Epithelial cell of esophagus (primary cell): Measurements from ENCODE around the gene PLEKHG5.

Source experiments
- DNase-seq: peaks from one replicate; pipeline ENCODE4 v3.0.0; 2010; ENCODE audit warnings: low read depth
- H3K4me3 ChIP-seq: 2 replicates; pipeline ENCODE4 v1.5.1; 2011; ENCODE audit warnings: mild to moderate bottlenecking, low read length, control low read depth
- CTCF ChIP-seq: IDR thresholded peaks from 2 replicates; pipeline ENCODE4 v1.5.1; 2011; ENCODE audit warnings: low read depth, mild to moderate bottlenecking, low read length, control low read depth, inconsistent platforms; ENCODE audit not compliant: insufficient read depth; ENCODE audit errors: missing control alignments

PLEKHG5 gene

DNA sequence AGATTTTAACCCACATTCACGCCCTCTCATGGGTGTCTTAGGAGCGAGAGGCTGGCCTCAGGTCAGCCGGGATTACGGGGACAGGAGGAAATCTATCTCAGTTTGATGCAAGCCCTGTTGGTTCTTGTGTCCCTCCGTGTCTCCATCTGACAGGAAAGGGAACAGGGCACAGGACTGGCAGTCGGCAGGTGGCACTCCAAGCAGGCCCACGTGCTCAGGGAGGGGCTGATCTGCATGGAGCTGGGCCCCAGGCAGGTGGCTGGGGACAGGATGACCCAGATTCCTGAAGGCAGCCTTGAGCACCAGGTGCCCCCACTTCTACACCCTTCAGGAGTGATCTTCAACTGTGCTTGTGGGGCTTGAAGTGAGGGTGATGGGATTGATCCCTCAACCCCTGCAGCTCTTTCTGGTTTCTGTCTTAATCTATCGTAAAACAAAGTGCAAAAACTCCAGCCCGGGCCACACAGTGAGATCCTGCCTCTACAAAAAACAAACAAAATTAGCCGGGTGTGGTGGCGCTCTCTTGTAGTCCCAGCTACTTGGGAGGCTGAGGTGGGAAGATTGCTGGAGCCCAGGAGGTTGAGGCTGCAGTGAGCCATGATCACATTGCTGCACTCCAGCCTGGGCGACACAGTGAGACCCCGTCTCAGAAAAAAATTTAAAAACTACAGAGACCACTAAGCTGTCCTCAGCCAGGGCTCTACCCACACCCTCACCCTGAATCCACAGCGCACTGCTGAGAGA lies 8.3 kb downstream of the PLEKHG5 start:
- no peak overlapping the region for H3K4me3 ChIP-seq
- TF ChIP-seq CTCF, result no peak
- DNase-seq, result no peak

DNA sequence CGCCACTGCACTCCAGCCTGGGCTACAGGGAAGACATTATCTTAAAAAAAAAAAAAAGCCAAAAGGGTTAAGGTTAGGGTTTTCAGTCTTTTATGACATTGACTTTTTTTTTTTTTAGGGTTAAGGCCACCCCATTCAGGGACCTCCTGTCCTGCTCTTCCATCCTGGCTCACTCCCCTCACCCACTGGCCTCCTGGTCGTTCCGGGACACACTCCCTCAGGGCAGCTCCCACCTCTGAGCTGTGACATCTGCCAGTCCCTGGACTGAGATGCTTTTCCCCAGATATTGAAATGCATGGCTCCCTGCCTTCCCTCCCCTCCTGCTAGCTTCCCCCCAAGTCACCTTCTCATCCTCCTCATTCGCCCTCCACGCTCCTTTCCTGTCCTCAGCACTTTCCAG lies 9.6 kb downstream of the PLEKHG5 start:
- TF ChIP-seq CTCF, result no peak
- H3K4me3 ChIP-seq, result no peak overlapping the region
- no peak for DNase-seq

DNA sequence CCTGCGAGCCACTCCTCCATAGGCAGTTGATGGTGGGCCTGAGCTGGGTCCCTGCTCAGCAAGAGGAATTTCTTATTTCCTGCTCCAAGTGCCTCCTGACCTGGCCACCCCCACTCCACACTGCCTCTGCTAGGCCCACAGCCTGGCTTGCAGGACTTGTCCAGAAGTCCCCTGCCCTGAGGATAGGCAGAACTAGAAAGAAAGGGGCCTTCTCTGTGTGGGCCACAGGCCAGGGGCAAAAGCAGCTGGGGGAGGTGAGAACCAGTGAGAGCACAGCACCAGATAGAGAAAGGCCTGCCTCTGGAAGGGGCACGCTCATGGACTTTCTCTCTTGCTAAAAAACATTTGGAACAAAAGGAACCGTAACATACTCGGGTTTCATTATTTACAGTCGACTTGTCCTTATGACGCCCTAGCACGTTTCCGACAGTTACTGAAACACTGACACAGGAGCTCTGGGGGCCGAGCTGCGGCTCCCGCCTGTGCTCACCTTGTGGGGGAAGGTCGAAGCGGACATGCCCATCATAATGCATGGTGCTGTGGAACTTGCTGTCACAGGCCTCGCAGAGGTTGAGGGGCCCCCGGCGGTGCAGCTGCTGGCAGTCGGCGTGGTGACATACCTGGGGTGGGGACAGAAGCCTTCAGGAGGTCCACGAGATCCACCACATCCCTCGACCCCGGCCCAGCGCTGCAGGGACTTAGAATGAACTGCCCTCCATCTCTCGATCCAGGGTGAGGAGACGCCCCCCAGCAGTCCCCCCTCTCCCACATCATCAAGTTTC lies 14.2 kb downstream of the PLEKHG5 start:
- DNase-seq, result no peak
- no peak overlapping the region for H3K4me3 ChIP-seq
- TF ChIP-seq CTCF, result no peak

DNA sequence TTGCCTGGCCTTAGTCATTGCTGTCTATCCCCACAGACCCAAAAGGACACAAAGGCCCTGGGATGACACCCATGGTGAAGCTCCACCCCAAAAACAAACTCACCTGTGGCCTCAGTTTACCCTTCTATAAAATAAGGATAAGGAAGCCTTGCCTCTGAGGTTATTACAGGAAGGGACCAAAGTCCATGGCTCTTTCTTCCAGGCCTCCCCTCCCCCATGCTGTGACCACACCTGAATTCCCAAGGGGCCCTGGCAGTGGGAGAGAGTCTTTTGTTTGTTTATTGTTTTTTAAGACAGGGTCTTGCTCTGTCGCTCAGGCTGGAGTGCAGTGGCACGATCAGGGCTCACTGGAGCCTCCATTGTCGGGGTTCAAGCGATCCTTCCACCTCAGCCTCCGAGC lies 15.0 kb downstream of the PLEKHG5 start:
- no peak for DNase-seq
- no peak for TF ChIP-seq CTCF

DNA sequence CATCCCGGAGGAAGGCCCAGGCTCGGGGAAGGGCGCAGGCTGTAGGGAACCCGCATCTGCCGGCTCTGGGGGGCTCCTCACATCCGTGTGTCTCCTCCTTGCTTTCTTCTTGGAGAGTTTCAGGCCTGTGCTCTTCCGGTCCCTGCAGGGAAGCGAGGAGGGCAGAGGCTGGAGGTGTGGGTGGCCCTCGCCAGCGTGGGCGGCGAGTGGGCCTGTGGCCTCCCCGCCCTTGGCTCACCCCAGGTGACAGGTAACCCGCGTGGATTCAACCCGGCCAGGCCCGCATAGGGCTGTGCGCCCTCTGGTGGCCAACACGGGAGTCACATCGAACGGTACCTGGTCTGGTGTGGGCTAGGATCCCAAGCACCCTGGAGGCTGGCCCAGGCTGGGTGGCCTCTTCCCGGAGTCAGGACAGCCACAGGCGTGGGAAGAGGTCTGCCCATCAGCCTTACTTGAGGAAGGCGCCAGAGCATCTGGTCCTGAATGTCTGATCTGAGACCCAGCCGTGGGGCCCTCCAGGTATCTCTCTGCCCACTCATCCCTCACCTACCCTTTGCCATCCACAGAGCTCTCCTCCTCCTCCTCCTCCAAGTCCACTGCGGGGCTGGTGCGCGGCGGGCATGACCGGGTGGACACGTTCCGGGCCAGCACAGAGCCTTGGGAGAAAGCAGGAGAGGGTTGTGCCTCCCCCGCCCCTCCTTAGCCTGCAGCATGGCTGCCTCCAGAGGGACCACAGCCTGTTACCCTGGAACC lies 15.9 kb downstream of the PLEKHG5 start:
- H3K4me3 ChIP-seq, result no peak overlapping the region
- TF ChIP-seq CTCF, result peak; percentile 88
- DNase-seq, result peak; percentile 58

More for the DNA sequence above, 15.0 kb downstream of the PLEKHG5 start:
- no peak overlapping the region for H3K4me3 ChIP-seq

DNA sequence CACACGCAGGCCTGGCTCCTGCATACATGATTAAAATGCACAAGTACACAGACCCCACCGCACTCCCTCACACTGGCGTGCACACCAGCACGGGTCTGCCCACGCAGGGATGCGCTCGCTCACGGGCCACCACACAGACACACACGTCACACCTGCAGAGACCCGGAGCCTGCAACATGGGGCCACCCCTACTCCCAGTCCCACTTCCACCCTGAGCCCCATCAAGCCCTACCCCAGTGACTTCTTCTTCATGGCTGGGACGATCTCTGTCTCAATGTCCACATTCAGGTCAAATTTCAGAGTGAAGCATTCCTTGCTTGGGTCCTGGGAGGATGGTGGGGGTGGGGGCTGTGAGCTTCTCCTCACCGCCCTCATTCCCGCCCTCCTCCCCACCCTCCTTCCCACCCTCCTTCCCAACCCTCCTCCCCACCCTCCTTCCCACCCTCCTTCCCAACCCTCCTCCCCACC lies 16.6 kb downstream of the PLEKHG5 start:
- no peak overlapping the region for H3K4me3 ChIP-seq
- no peak for DNase-seq
- no peak for TF ChIP-seq CTCF
